Stomach smooth muscle (tissue), 2 donors: ENCODE results near the gene KCND2.

ENCODE experiments used
- H3K27ac ChIP-seq: one replicate; pipeline ENCODE4 v1.7.0; 2013; ENCODE audit warnings: mild to moderate bottlenecking, low read length, inconsistent platforms
- H3K27me3 ChIP-seq, 2 donors: one replicate each; pipeline ENCODE4 v1.7.0; 2013; ENCODE audit warnings: low read length in 2 of 2; ENCODE audit not compliant: insufficient read depth in 2 of 2, control insufficient read depth in 1 of 2
- H3K36me3 ChIP-seq, 2 donors: one replicate each; pipeline ENCODE4 v1.7.0; 2013; ENCODE audit warnings: low read length in 2 of 2; ENCODE audit not compliant: control insufficient read depth in 2 of 2, insufficient read depth in 2 of 2
- H3K4me1 ChIP-seq: one replicate; pipeline ENCODE4 v1.7.0; 2013; ENCODE audit warnings: low read length; ENCODE audit not compliant: control insufficient read depth, insufficient read depth
- H3K4me3 ChIP-seq, 2 donors: one replicate each; pipeline ENCODE4 v1.7.0; 2013; ENCODE audit warnings: low read length in 2 of 2
- H3K9ac ChIP-seq, 2 donors: one replicate each; pipeline ENCODE4 v1.7.0; 2013; ENCODE audit warnings: low read length in 2 of 2, mild to moderate bottlenecking in 1 of 2
- H3K9me3 ChIP-seq, 2 donors: one replicate each; pipeline ENCODE4 v1.7.0; 2013; ENCODE audit warnings: low read length in 2 of 2; ENCODE audit not compliant: control insufficient read depth in 2 of 2
- donor health status: healthy.
- donor health status: Pancreatic carcinoma.

KCND2 gene

GRCh38 chr7:120797026-120797645 is 524.2 kb downstream of the KCND2 start:
- Histone ChIP-seq H3K36me3 (no peaks in the 10 kb centered on the region), H3K9me3 (peaks cover 0 to 3% of the 10 kb centered on the region in 2 donors), H3K4me3 (no peak overlapping the region), H3K27me3 (no peaks in the 10 kb centered on the region), H3K27ac (no peak overlapping the region), H3K4me1 (no peaks in the 10 kb centered on the region), H3K9ac (no peak overlapping the region)

- Histone ChIP-seq H3K27ac (no peak overlapping the region), H3K9ac (no peak overlapping the region), H3K9me3 (peaks cover 0 to 3% of the 10 kb centered on the region in 2 donors), H3K36me3 (no peaks in the 10 kb centered on the region), H3K4me3 (no peak overlapping the region), H3K4me1 (no peaks in the 10 kb centered on the region), H3K27me3 (no peaks in the 10 kb centered on the region)
These were observed 526.2 kb downstream of the KCND2 start for GRCh38 chr7:120799147-120799546.
